ENCODE data around the gene MPZL3.

DNA sequence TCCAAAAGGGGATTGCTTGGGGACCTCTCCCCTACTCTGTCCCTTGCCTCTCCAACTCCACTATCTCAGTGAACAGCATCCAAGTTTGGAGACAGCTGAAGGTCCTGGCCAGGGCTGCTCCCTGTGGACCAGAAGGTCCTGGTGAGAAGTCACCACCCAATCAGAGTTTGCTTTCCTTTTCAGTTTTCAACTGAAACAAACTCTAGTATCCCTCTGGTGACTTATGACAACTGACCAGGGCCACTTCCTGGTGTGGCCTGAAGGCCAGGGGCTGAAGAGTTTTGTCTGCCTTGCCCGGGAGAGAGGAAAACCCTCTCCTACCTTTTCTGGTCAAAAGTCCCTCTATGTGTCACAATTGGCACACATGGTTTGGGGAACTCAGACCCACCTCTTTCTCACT is 32.4 kb downstream of the MPZL3 start:
- TF ChIP-seq CTCF (conservative IDR thresholded peaks at IDR 0.05; ENCODE audit: low read depth, low read length) (no peak), EZH2 (IDR thresholded peaks at IDR 0.05; ENCODE audit: borderline replicate concordance, low read depth, low read length, poor library complexity, severe bottlenecking) (no peak)
